Right lobe of liver (tissue), 6 donors: ENCODE measurements around the gene NPEPPS. TPM values are rescaled to one million over a fixed set of nuclear protein-coding genes. Genes with fewer than 3 reads are reported as not detected.
"Not testable (repeated sequence)": the region's sequence is repeated elsewhere in the genome, so short reads cannot be mapped to it uniquely, and the experiment has no call there.

Experiments used
- ATAC-seq, 4 donors: fragments of 200-7000 bp; cut with Tn5 transposase; one replicate each; pipeline ENCODE4 v1.9.1; 2020; ENCODE audit warnings: mild to moderate bottlenecking in 4 of 4, moderate library complexity in 4 of 4
- DNase-seq, 3 donors: peaks; one replicate each; pipeline ENCODE4 v3.0.0-alpha.2; 2020
- H3K27ac ChIP-seq, 3 donors: fragments of 200-600 bp; one replicate each; pipeline ENCODE4 v1.8.0; 2022
- H3K27me3 ChIP-seq, 2 donors: fragments of 200-600 bp; one replicate each; pipeline ENCODE4 v1.8.0; 2022
- H3K36me3 ChIP-seq, 4 donors: fragments of 200-600 bp; sonication (generic) in 1 of 4; one replicate each; pipeline versions ENCODE4 v1.5.1 to v1.8.0; 2017 to 2022; ENCODE audit warnings: control low read depth in 1 of 4
- H3K4me1 ChIP-seq, 4 donors: fragments of 200-600 bp; sonication (generic) in 1 of 4; one replicate each; pipeline versions ENCODE4 v1.5.1 to v1.8.0; 2017 to 2022; ENCODE audit warnings: control low read depth in 1 of 4
- H3K4me3 ChIP-seq, 3 donors: fragments of 200-600 bp; one replicate each; pipeline ENCODE4 v1.8.0; 2022
- H3K9me3 ChIP-seq, 4 donors: fragments of 200-600 bp; sonication (generic) in 1 of 4; one replicate each; pipeline versions ENCODE4 v1.5.1 to v1.8.0; 2017 to 2022; ENCODE audit warnings: control low read depth in 1 of 4
- WGBS: methylation state at CpG from one replicate; pipeline ENCODE4 v1.1.6; 2018; ENCODE audit warnings: low coverage, low lambda C conversion rate; ENCODE audit not compliant: insufficient coverage; ENCODE audit errors: missing lambda C conversion rate; 5-methylcytosine and 5-hydroxymethylcytosine counted together
- intact Hi-C, 2 donors: fragments of 100-400 bp; cut with DNase I; formaldehyde crosslinking; loops; one replicate each; pipeline versions ENCODE4 v1.11.2 to v1.14.1; 2022
- long read RNA-seq: library from polyadenylated mRNA; unstranded; transcript quantifications from one replicate; pipeline ENCODE4 v2.0.0, GENCODE V29; 2019
- total RNA-seq, 6 experiments: library from RNA; depleted of rRNA in 2 of 6; stranded (reverse); fragments of >200 nt in 2 of 6; fragmentation: NEBNext Ultra II Directional in 3 of 6; extraction: Animal tissue kit (Norgen Biotek cat#: 25700) in 3 of 6; gene quantifications; one replicate each; pipeline versions ENCODE4 v1.1.0 to v1.2.4, GENCODE V29; 2016 to 2023
- TF ChIP-seq, protein P1 (sequence below), 4 donors: fragments of 200-600 bp in 3 of 4; fragments of 450-650 bp in 1 of 4; IDR thresholded peaks; one replicate each; pipeline versions ENCODE4 v1.5.1 to v1.8.0; 2016 to 2022; ENCODE audit warnings: antibody characterized with exemption in 4 of 4, mild to moderate bottlenecking in 2 of 4
- donor health status: DM: no; HTN: yes; CAD: no.
- donor health status: DM: no; HTN: no; CAD: no.
- donor health status: DM: no; HTN: no; CAD: no.
- donor health status: DM: no; HTN: yes; CAD: no.
- donor health status: DM: no; HTN: yes; CAD: no.

The NPEPPS gene
- 10 to 100 TPM; 30.0 to 55.1 (median 37.7) TPM for total RNA-seq
- long read RNA-seq, partial matches to known transcripts = 0 of 6 reads
- long read RNA-seq, other reads (novel, unspliced or antisense) = 6 of 6 reads

- H3K27me3 ChIP-seq, H3K36me3 ChIP-seq, intact Hi-C loops, H3K9me3 ChIP-seq: not testable (repeated sequence)
- peak; percentile 94 to 96 (median 95) for DNase-seq
- WGBS = 51% methylated on average over 4 of the region's 60 CpGs
- peaks cover 0 to 10% (median 5%) of the 10 kb centered on the region in 4 donors for H3K4me1 ChIP-seq
- H3K27ac ChIP-seq = peak within 1 kb of the TSS; percentile 57 to 75 (median 69)
- ATAC-seq = peak; percentile 83 to 93 (median 90)
- peak within 1 kb of the TSS; percentile 51 to 62 (median 57) for H3K4me3 ChIP-seq
These were observed at the start of gene NPEPPS for GRCh38 chr17:47530557-47531232. Gene NPEPPS (plus strand): TSS chr17:47531108. CDS start chr17:47531301, 193 bp downstream.

- DNase-seq, H3K4me1 ChIP-seq, H3K36me3 ChIP-seq, H3K9me3 ChIP-seq, H3K27me3 ChIP-seq, intact Hi-C loops, ATAC-seq: not testable (repeated sequence)
- WGBS = 5% methylated on average over 15 of the region's 15 CpGs
- H3K27ac ChIP-seq = peak overlapping the region; percentile 61 to 85 (median 79)
- H3K4me3 ChIP-seq = peak overlapping the region; percentile 39 to 60 (median 58)
These were observed 39.1 kb upstream of the NPEPPS start for GRCh38 chr17:47491841-47492212.

- H3K9me3 ChIP-seq, H3K36me3 ChIP-seq, DNase-seq, H3K4me1 ChIP-seq, intact Hi-C loops, H3K27me3 ChIP-seq, H3K27ac ChIP-seq, H3K4me3 ChIP-seq, ATAC-seq: not testable (repeated sequence)
- WGBS = 29% methylated on average over 1 of the region's 1 CpG
These were observed 31.8 kb upstream of the NPEPPS start for GRCh38 chr17:47499074-47499473.

DNA sequence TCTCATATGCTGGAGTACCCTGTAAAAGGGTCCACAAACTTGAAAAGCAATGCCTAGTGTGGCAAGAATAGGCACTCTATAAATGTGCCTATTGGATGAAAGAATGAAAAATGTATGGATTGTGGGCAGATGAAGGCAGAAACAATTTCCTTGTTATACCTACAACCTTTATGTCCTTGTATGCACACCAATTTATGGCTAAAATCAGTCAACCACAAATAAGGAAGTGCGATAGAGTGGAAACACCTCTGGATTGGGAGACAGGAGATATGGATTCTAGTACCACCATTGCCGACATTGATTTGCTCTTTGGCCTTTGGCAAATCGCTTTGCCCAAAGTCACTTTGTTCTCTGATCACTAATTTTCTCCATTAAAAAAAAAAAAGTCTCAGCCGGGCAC, 31.4 kb upstream of the NPEPPS start:
- DNase-seq, H3K4me1 ChIP-seq, H3K9me3 ChIP-seq, intact Hi-C loops, ATAC-seq, H3K27ac ChIP-seq, H3K36me3 ChIP-seq, H3K4me3 ChIP-seq, H3K27me3 ChIP-seq: not testable (repeated sequence)
- 58% methylated on average over 3 of the region's 4 CpGs for WGBS

- not testable (repeated sequence) for H3K4me1 ChIP-seq, H3K27me3 ChIP-seq, H3K36me3 ChIP-seq, H3K27ac ChIP-seq, H3K9me3 ChIP-seq, DNase-seq, H3K4me3 ChIP-seq
- intact Hi-C loops = loop anchor here in 1 of 2 donors (10.0 kb wide), 1 partner anchor 114 kb away; no protein-coding TSS in a partner anchor
- 41% methylated on average over 4 of the region's 4 CpGs for WGBS
- ATAC-seq = peak; percentile 88 to 95 (median 91)
- TF ChIP-seq, protein P1, sequence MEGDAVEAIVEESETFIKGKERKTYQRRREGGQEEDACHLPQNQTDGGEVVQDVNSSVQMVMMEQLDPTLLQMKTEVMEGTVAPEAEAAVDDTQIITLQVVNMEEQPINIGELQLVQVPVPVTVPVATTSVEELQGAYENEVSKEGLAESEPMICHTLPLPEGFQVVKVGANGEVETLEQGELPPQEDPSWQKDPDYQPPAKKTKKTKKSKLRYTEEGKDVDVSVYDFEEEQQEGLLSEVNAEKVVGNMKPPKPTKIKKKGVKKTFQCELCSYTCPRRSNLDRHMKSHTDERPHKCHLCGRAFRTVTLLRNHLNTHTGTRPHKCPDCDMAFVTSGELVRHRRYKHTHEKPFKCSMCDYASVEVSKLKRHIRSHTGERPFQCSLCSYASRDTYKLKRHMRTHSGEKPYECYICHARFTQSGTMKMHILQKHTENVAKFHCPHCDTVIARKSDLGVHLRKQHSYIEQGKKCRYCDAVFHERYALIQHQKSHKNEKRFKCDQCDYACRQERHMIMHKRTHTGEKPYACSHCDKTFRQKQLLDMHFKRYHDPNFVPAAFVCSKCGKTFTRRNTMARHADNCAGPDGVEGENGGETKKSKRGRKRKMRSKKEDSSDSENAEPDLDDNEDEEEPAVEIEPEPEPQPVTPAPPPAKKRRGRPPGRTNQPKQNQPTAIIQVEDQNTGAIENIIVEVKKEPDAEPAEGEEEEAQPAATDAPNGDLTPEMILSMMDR (IDR thresholded peaks at IDR 0.05) = peak; percentile 27 to 51 (median 46)
These were observed 30.3 kb upstream of the NPEPPS start for GRCh38 chr17:47500620-47501019.

GRCh38 chr17:47502122-47502731, 28.7 kb upstream of the NPEPPS start:
- intact Hi-C loops = loop anchor here in 1 of 2 donors (10.0 kb wide), 1 partner anchor 113 kb away; no protein-coding TSS in a partner anchor
- not testable (repeated sequence) for H3K36me3 ChIP-seq
- ATAC-seq = peak; percentile 37 to 88 (median 50)

GRCh38 chr17:47502776-47503455, 28.0 kb upstream of the NPEPPS start:
- H3K27me3 ChIP-seq, H3K36me3 ChIP-seq, H3K9me3 ChIP-seq, DNase-seq, H3K4me3 ChIP-seq, H3K27ac ChIP-seq, H3K4me1 ChIP-seq: not testable (repeated sequence)
- intact Hi-C loops = loop anchor here in 1 of 2 donors (10.0 kb wide), 1 partner anchor 112 kb away; no protein-coding TSS in a partner anchor
- 13% methylated on average over 2 of the region's 2 CpGs for WGBS
- peak in 1 of 4 donors; percentile 16 for ATAC-seq

More at GRCh38 chr17:47502122-47502731, 28.7 kb upstream of the NPEPPS start:
- H3K4me3 ChIP-seq, H3K27me3 ChIP-seq, DNase-seq, H3K4me1 ChIP-seq, H3K27ac ChIP-seq, H3K9me3 ChIP-seq: not testable (repeated sequence)
- 63% methylated on average over 2 of the region's 8 CpGs for WGBS

GRCh38 chr17:47511701-47512146, 19.2 kb upstream of the NPEPPS start:
- H3K36me3 ChIP-seq, DNase-seq, H3K27me3 ChIP-seq, intact Hi-C loops, H3K4me3 ChIP-seq, H3K9me3 ChIP-seq, H3K27ac ChIP-seq, H3K4me1 ChIP-seq: not testable (repeated sequence)
- 6% methylated on average over 2 of the region's 3 CpGs for WGBS
- ATAC-seq = peak; percentile 38 to 62 (median 56)

GRCh38 chr17:47513301-47513700, 17.6 kb upstream of the NPEPPS start:
- ATAC-seq, DNase-seq, H3K27me3 ChIP-seq, H3K27ac ChIP-seq, H3K36me3 ChIP-seq, H3K9me3 ChIP-seq, H3K4me3 ChIP-seq, H3K4me1 ChIP-seq, intact Hi-C loops: not testable (repeated sequence)
- 62% methylated on average over 4 of the region's 6 CpGs for WGBS

DNA sequence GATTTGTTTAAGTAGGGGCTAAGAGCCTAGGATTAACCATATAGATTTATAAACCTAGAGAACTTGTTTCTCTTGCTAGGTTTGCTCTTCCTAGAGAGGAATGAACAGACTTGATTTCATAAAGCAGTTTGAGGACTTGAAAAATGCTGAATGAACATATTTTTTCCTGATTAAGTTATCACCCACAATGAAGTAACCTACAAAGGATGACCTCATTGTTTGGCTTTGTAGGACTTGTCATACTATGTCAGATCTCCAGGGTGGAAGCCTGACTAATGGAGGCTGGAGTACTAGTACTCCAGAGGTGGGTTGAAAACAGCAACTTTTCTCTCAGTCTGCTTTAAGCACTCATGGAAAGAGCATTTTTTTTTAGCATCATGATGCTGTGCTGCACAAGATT, 12.0 kb upstream of the NPEPPS start:
- H3K27ac ChIP-seq, DNase-seq, H3K27me3 ChIP-seq, H3K4me3 ChIP-seq, H3K4me1 ChIP-seq, H3K9me3 ChIP-seq, H3K36me3 ChIP-seq, intact Hi-C loops: not testable (repeated sequence)
- peak in 1 of 4 donors; percentile 65 for ATAC-seq
